Neural cell (in vitro differentiated cells): ENCODE data around the gene ABCB8. TPM values are rescaled to one million over a fixed set of nuclear protein-coding genes. Genes with fewer than 3 reads are reported as not detected.
A peak's percentile ranks its signal among the peaks of the same experiment; 100 is the strongest.

Experiments used
- H2AFZ ChIP-seq: fragments of 200-600, 300-800 bp; sonication (generic), shearing (Covaris generic); 2 replicates; pipeline ENCODE4 v1.6.0; 2014; ENCODE audit warnings: low read depth, mild to moderate bottlenecking, antibody characterized with exemption, low read length, moderate library complexity
- H3F3A ChIP-seq: fragments of 200-600 bp; shearing (Covaris generic); 2 replicates; pipeline ENCODE4 v1.6.1; 2016; ENCODE audit warnings: mild to moderate bottlenecking, moderate library complexity, mixed read lengths, antibody characterized with exemption, low read length; ENCODE audit not compliant: insufficient read depth, poor library complexity, severe bottlenecking
- H3K27ac ChIP-seq: fragments of 200-600, 300-800 bp; sonication (generic), shearing (Covaris generic); 2 replicates; pipeline ENCODE4 v1.5.1; 2014; ENCODE audit warnings: mild to moderate bottlenecking, low read length, moderate library complexity
- H3K27me3 ChIP-seq: fragments of 300-800, 200-600 bp; sonication (generic), shearing (Covaris generic); 2 replicates; pipeline ENCODE4 v1.6.0; 2014; ENCODE audit warnings: mild to moderate bottlenecking, low read depth, low read length, moderate library complexity; ENCODE audit not compliant: insufficient read depth
- H3K36me3 ChIP-seq: fragments of 300-800, 200-600 bp; sonication (generic), shearing (Covaris generic); 2 replicates; pipeline ENCODE4 v1.5.1; 2014; ENCODE audit warnings: mild to moderate bottlenecking, antibody characterized with exemption, low read length, moderate library complexity; ENCODE audit not compliant: insufficient read depth
- H3K4me2 ChIP-seq: fragments of 300-800, 200-600 bp; sonication (generic), shearing (Covaris generic); 2 replicates; pipeline ENCODE4 v1.6.0; 2014; ENCODE audit warnings: mild to moderate bottlenecking, low read length
- H3K4me3 ChIP-seq: fragments of 300-800, 200-600 bp; sonication (generic), shearing (Covaris generic); 2 replicates; pipeline ENCODE4 v1.5.1; 2014; ENCODE audit warnings: mild to moderate bottlenecking, low read length, moderate library complexity
- H3K79me2 ChIP-seq: fragments of 200-600 bp; shearing (Covaris generic); replicated peaks from 2 replicates; pipeline ENCODE4 v1.6.0; 2014; ENCODE audit warnings: mild to moderate bottlenecking, low read length, moderate library complexity; ENCODE audit not compliant: insufficient read depth
- H3K9ac ChIP-seq: fragments of 300-800, 200-600 bp; sonication (generic), shearing (Covaris generic); 2 replicates; pipeline ENCODE4 v1.6.1; 2016; ENCODE audit warnings: mild to moderate bottlenecking, low read length, mixed read lengths
- H3K9me2 ChIP-seq: fragments of 200-600 bp; shearing (Covaris generic); 2 replicates; pipeline ENCODE4 v1.6.1; 2016; ENCODE audit warnings: mild to moderate bottlenecking, low read length, mixed read lengths; ENCODE audit not compliant: insufficient read depth
- H3K9me3 ChIP-seq: fragments of 200-600, 300-800 bp; sonication (generic), shearing (Covaris generic); 2 replicates; pipeline ENCODE4 v1.6.1; 2016; ENCODE audit warnings: mild to moderate bottlenecking, mixed run types, low read length, moderate library complexity, mixed read lengths
- H4K20me1 ChIP-seq: fragments of 200-600 bp; shearing (Covaris generic); 2 replicates; pipeline ENCODE4 v1.6.1; 2016; ENCODE audit warnings: mild to moderate bottlenecking, mixed run types; ENCODE audit not compliant: insufficient read depth
- EP300 ChIP-seq: fragments of 450-650 bp; conservative IDR thresholded peaks from 2 replicates; pipeline ENCODE4 v1.6.1; 2014; ENCODE audit warnings: antibody characterized with exemption, mild to moderate bottlenecking, moderate library complexity; ENCODE audit not compliant: poor library complexity, severe bottlenecking
- EZH2 ChIP-seq: fragments of 200-600, 300-800 bp; shearing (Covaris generic), sonication (generic); IDR thresholded peaks from 2 replicates; pipeline ENCODE4 v1.6.1; 2014; ENCODE audit warnings: antibody characterized with exemption, low read length, borderline replicate concordance, mild to moderate bottlenecking; ENCODE audit not compliant: insufficient read depth, poor library complexity, severe bottlenecking
- MXI1 ChIP-seq: fragments of 450-650 bp; conservative IDR thresholded peaks from 2 replicates; pipeline ENCODE4 v1.6.1; 2014; ENCODE audit warnings: antibody characterized with exemption, mild to moderate bottlenecking; ENCODE audit not compliant: poor library complexity, severe bottlenecking
- POLR2AphosphoS5 ChIP-seq: IDR thresholded peaks from 2 replicates; pipeline ENCODE4 v1.6.1; 2012
- RAD21 ChIP-seq: fragments of 450-650 bp; conservative IDR thresholded peaks from 2 replicates; pipeline ENCODE4 v1.6.1; 2014; ENCODE audit warnings: antibody characterized with exemption, mild to moderate bottlenecking, moderate library complexity
- REST ChIP-seq: IDR thresholded peaks from 2 replicates; pipeline ENCODE4 v1.6.1; 2012; ENCODE audit warnings: borderline replicate concordance
- SMC3 ChIP-seq: fragments of 450-650 bp; conservative IDR thresholded peaks from 2 replicates; pipeline ENCODE4 v1.6.1; 2014; ENCODE audit warnings: antibody characterized with exemption, mild to moderate bottlenecking, moderate library complexity; ENCODE audit not compliant: poor library complexity
- TAF1 ChIP-seq: IDR thresholded peaks from 2 replicates; pipeline ENCODE4 v1.6.1; 2012; ENCODE audit warnings: low read depth
- polyA plus RNA-seq: library from polyadenylated mRNA; depleted of rRNA; stranded (reverse); fragments of >200 nt; gene quantifications from 2 replicates; pipeline ENCODE4 v1.2.3, GENCODE V29; 2014
- TF ChIP-seq, protein P1 (sequence below): fragments of 450-650 bp; IDR thresholded peaks from 2 replicates; pipeline ENCODE4 v1.5.1; 2014; ENCODE audit warnings: antibody characterized with exemption, mild to moderate bottlenecking, moderate library complexity; ENCODE audit not compliant: poor library complexity, severe bottlenecking

The ABCB8 gene
- polyA plus RNA-seq, 1 donor from 2014 or later, result 40.5 TPM

DNA sequence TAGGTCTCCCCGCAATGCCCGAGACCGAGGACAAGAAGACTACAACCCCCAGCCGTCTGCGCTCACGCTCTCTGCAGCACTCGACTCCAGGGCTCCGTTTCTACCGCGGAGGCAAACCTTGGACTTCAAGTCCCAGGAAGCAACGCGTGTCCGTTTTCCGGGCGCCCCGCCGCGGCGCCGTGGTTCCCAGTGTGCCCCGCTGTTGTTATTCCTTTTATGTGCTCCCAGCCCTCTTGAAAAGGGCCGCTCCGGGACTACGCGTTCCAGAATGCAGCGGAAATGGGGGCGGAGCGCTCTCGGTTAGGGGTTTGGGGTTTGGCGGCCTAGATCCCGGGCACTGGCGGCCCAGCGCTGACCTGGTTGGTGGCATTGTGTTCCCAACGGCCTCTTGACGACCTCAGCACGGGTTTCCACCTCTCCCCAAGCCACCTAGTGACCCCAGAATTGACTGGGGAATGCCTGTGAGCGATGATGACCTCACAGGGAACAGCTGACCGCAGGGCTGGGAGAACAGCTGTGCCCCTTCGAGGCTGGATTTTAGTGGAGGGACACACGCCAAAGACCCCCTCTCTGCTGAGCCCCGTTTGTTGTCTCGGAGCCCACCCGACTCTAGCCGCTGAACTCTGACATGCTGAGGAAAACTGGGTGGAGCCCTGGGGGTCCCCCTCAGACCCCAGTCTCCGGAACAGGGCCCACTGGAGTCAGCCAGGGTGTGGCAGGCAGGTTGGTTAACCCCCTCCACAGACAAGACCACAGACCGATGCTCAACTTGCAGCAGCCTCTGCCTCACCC is 29.9 kb downstream of the ABCB8 start:
- H3K4me2 ChIP-seq, result peak overlapping the region; percentile 84
- H3K4me3 ChIP-seq, result peak overlapping the region; percentile 92
- peak overlapping the region; percentile 95 for H3K27ac ChIP-seq
- H3K36me3 ChIP-seq, result no peaks in the 10 kb centered on the region
- TF ChIP-seq POLR2AphosphoS5 (peak; percentile 61), EP300 (peak; percentile 31), EZH2 (no peak), MXI1 (peak; percentile 78), SMC3 (no peak), TAF1 (peak; percentile 31), REST (no peak)
- TF ChIP-seq, protein P1, sequence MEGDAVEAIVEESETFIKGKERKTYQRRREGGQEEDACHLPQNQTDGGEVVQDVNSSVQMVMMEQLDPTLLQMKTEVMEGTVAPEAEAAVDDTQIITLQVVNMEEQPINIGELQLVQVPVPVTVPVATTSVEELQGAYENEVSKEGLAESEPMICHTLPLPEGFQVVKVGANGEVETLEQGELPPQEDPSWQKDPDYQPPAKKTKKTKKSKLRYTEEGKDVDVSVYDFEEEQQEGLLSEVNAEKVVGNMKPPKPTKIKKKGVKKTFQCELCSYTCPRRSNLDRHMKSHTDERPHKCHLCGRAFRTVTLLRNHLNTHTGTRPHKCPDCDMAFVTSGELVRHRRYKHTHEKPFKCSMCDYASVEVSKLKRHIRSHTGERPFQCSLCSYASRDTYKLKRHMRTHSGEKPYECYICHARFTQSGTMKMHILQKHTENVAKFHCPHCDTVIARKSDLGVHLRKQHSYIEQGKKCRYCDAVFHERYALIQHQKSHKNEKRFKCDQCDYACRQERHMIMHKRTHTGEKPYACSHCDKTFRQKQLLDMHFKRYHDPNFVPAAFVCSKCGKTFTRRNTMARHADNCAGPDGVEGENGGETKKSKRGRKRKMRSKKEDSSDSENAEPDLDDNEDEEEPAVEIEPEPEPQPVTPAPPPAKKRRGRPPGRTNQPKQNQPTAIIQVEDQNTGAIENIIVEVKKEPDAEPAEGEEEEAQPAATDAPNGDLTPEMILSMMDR, result peak; percentile 32
- H3K9me3 ChIP-seq, result no peaks in the 10 kb centered on the region
- peaks cover 7% of the 10 kb centered on the region for H3K27me3 ChIP-seq
- peaks cover 6% of the 10 kb centered on the region for H3F3A ChIP-seq
- peak overlapping the region; percentile 84 for H2AFZ ChIP-seq
- no peaks in the 10 kb centered on the region for H4K20me1 ChIP-seq
- H3K9ac ChIP-seq, result peak overlapping the region; percentile 88
- H3K9me2 ChIP-seq, result no peaks in the 10 kb centered on the region
- H3K79me2 ChIP-seq, result no peaks in the 10 kb centered on the region

- H4K20me1 ChIP-seq, result no peaks in the 10 kb centered on the region
- peak overlapping the region; percentile 84 for H3K4me2 ChIP-seq
- H3K9me2 ChIP-seq, result no peaks in the 10 kb centered on the region
- H3K4me3 ChIP-seq, result peak overlapping the region; percentile 92
- H3K9ac ChIP-seq, result peak overlapping the region; percentile 88
- no peaks in the 10 kb centered on the region for H3K36me3 ChIP-seq
- peak overlapping the region; percentile 95 for H3K27ac ChIP-seq
- no peaks in the 10 kb centered on the region for H3K79me2 ChIP-seq
- peak overlapping the region; percentile 84 for H2AFZ ChIP-seq
- H3K9me3 ChIP-seq, result no peaks in the 10 kb centered on the region
- peaks cover 7% of the 10 kb centered on the region for H3K27me3 ChIP-seq
- H3F3A ChIP-seq, result peaks cover 6% of the 10 kb centered on the region
- TF ChIP-seq EP300, result no peak
- no peak for TF ChIP-seq REST
- no peak for TF ChIP-seq MXI1
- TF ChIP-seq, protein P1, result no peak
- TF ChIP-seq RAD21, result no peak
- no peak for TF ChIP-seq SMC3
- TF ChIP-seq EZH2, result no peak
- TF ChIP-seq TAF1, result no peak
- TF ChIP-seq POLR2AphosphoS5, result no peak
Observed at GRCh38 chr7:151058781-151059366, 30.6 kb downstream of the ABCB8 start.
